ENCODE data around the gene SNAP23. TPM values are rescaled to one million over a fixed set of nuclear protein-coding genes. Genes with fewer than 3 reads are reported as not detected.

The SNAP23 gene
- total and polyA plus RNA-seq, 7 donors: 43.8 to 107 (median 67.0) TPM

DNA sequence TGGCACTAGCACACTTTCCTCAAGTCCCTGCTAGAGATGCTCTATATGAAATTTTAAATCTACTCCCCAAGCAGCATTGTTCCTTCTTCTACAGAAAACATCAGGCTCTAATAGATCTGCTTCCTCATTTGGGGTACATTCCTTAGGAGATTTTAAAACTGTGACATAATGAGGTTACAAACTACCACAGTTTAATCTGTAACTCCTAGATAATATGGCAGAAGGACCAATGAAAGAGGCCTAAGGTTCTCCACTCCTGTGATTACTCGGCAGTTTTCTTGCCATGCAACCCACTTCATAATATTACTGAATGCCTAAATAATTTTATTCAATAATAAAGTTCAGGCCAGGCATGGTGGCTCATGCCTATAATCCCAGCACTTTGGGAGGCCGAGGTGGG lies 20.6 kb upstream of the SNAP23 start:
- intact Hi-C loops (cut with DNase I): no loop called here
- no peak overlapping the region for H3K4me3 ChIP-seq
- H3K27ac ChIP-seq: peak overlapping the region in 2 of 4 donors; percentile 26 to 36
- no peaks in the 10 kb centered on the region for H3K36me3 ChIP-seq
- 76 to 82% methylated on average over 2 of the region's 2 CpGs for WGBS, 2 donors
- no peaks in the 10 kb centered on the region for H3K27me3 ChIP-seq
- H3K9me3 ChIP-seq: no peaks in the 10 kb centered on the region
- H3K4me1 ChIP-seq: peaks cover 0 to 23% (median 9%) of the 10 kb centered on the region in 4 donors
- TF ChIP-seq POLR2AphosphoS5 (IDR thresholded peaks at IDR 0.05): no peak
- DNase-seq: no peak

GRCh38 chr15:42482701-42483100 lies 12.7 kb upstream of the SNAP23 start:
- Histone ChIP-seq H3K27me3 (no peaks in the 10 kb centered on the region), H3K27ac (no peak overlapping the region), H3K9me3 (no peaks in the 10 kb centered on the region), H3K4me3 (no peak overlapping the region), H3K4me1 (no peaks in the 10 kb centered on the region), H3K36me3 (no peaks in the 10 kb centered on the region)
- DNase-seq: no peak
- intact Hi-C loops (cut with DNase I): no loop called here
- TF ChIP-seq POLR2AphosphoS5 (IDR thresholded peaks at IDR 0.05): no peak
- TF ChIP-seq, protein P1, sequence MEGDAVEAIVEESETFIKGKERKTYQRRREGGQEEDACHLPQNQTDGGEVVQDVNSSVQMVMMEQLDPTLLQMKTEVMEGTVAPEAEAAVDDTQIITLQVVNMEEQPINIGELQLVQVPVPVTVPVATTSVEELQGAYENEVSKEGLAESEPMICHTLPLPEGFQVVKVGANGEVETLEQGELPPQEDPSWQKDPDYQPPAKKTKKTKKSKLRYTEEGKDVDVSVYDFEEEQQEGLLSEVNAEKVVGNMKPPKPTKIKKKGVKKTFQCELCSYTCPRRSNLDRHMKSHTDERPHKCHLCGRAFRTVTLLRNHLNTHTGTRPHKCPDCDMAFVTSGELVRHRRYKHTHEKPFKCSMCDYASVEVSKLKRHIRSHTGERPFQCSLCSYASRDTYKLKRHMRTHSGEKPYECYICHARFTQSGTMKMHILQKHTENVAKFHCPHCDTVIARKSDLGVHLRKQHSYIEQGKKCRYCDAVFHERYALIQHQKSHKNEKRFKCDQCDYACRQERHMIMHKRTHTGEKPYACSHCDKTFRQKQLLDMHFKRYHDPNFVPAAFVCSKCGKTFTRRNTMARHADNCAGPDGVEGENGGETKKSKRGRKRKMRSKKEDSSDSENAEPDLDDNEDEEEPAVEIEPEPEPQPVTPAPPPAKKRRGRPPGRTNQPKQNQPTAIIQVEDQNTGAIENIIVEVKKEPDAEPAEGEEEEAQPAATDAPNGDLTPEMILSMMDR (IDR thresholded peaks at IDR 0.05): no peak
- WGBS, 2 donors: 96% methylated on average over 6 of the region's 6 CpGs

- Histone ChIP-seq H3K27ac (no peak overlapping the region), H3K9me3 (no peaks in the 10 kb centered on the region), H3K27me3 (no peaks in the 10 kb centered on the region), H3K4me1 (peaks cover 0 to 7% (median 2%) of the 10 kb centered on the region in 4 donors), H3K36me3 (no peaks in the 10 kb centered on the region), H3K4me3 (no peak overlapping the region)
- TF ChIP-seq EP300 (IDR thresholded peaks at IDR 0.05) (no peak), POLR2A (IDR thresholded peaks at IDR 0.05) (no peak), POLR2AphosphoS5 (IDR thresholded peaks at IDR 0.05) (no peak)
- TF ChIP-seq, protein P1 (IDR thresholded peaks at IDR 0.05): no peak
- DNase-seq: no peak
- intact Hi-C loops (cut with DNase I): no loop called here
- 91 to 98% methylated on average over 1 of the region's 1 CpG for WGBS, 2 donors
Observed at GRCh38 chr15:42483677-42484076, 11.8 kb upstream of the SNAP23 start.

- TF ChIP-seq, protein P1 (IDR thresholded peaks at IDR 0.05): no peak
- no peak for TF ChIP-seq POLR2AphosphoS5 (IDR thresholded peaks at IDR 0.05)
- TF ChIP-seq EP300 (IDR thresholded peaks at IDR 0.05): no peak
- Histone ChIP-seq H3K27me3 (no peaks in the 10 kb centered on the region), H3K27ac (peak overlapping the region; percentile 87 to 94 (median 90)), H3K4me1 (peaks cover 0 to 48% (median 35%) of the 10 kb centered on the region in 4 donors), H3K36me3 (no peaks in the 10 kb centered on the region), H3K9me3 (no peaks in the 10 kb centered on the region), H3K4me3 (peak overlapping the region; percentile 71 to 87 (median 84))
- no peak for DNase-seq
- intact Hi-C loops (cut with DNase I): no loop called here
- 2 to 3% methylated on average over 11 of the region's 11 CpGs for WGBS, 2 donors
Observed at GRCh38 chr15:42490291-42490670, 5.2 kb upstream of the SNAP23 start.

DNA sequence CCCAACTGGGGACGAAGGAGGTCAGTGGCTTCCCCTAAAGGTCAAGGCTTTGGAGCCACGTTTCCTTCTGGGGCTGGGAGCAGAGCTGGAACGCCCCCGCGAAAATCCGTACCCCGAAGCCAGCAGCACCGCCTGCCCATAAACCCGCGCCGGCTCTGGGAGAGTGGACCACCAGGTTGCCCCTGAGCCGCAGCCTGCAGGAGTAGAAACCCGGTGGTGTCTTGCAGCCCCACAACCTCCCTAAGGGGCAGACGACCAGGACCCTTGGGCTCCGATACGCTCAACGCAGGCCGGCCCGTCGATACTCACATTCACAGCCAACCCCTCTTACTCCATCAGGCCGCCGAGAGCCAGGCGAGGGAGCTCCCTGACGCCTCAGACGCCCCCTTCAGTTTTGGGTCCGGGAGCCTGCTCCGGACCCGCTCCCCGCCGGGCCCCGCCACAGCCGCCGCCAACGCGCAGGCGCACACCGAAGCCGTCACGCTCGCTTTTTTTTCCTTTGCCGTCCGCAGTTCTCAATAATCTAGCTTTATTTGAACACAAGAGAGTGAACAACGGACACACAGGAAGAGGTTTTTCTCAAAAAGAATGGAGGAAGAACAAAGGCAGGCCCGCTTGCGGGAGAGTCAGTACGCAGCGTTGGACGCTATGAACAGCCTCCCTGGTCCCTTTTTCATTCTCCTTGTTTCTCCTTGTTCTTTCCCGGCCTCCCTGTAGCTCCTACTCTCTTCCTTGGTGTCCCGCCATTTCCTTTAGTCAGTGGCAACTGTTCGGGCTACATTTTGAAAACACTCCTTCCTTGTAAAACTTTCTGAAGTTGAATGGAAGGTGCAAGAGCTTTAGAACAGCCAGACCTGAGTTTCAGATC lies 4.5 kb upstream of the SNAP23 start, which contains the start of gene ZNF106:
ZNF106 (minus strand) TSS at position 471 of the 868 bp plus-strand sequence. CDS start 18,852 bp downstream, outside the sequence.
- peak within 1 kb of the TSS; percentile 87 to 94 (median 90) for H3K27ac ChIP-seq
- WGBS, 2 donors: 0 to 1% methylated on average over 51 of the region's 51 CpGs
- DNase-seq: peak; percentile 91
- TF ChIP-seq POLR2AphosphoS5 (IDR thresholded peaks at IDR 0.05): peak; percentile 90 to 97 (median 96)
- peak in 1 of 4 donors; percentile 66 for TF ChIP-seq EP300 (IDR thresholded peaks at IDR 0.05)
- TF ChIP-seq POLR2A (IDR thresholded peaks at IDR 0.05): peak; percentile 83 to 86
- TF ChIP-seq, protein P1 (IDR thresholded peaks at IDR 0.05): no peak
- H3K27me3 ChIP-seq: no peaks in the 10 kb centered on the region
- no peaks in the 10 kb centered on the region for H3K36me3 ChIP-seq
- H3K4me1 ChIP-seq: peaks cover 0 to 51% (median 35%) of the 10 kb centered on the region in 4 donors
- H3K4me3 ChIP-seq: peak within 1 kb of the TSS; percentile 71 to 87 (median 84)
- no peaks in the 10 kb centered on the region for H3K9me3 ChIP-seq
- intact Hi-C loops (cut with DNase I): no loop called here

Data from sigmoid colon (tissue), 7 donors.